GM21447 (cell line): ENCODE measurements around the gene RNF39.

Experiments
- ATAC-seq: cut with Tn5 transposase; IDR thresholded peaks from one replicate; pipeline ENCODE4 v1.9.1; 2021; ENCODE audit not compliant: unreplicated experiment

The RNF39 gene

DNA sequence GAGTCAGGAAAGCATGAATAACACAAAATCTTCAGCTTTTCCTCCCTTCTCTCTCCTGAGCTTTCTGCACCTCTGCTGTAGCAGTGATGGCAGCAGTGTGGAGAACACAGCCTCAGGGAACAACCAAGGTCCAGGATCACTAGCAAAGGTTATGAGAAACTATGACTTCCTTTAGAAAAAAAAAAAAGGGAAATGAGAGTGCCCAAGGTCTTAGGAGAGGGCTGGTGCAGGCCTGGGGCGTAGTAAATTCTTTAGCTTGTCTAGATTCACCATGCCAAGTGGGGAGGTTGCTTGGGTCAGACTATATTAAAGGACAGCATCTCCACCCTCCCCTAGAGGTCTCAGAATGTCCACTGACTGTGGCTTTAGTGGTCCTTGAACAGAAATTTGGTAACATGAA lies 54.9 kb downstream of the RNF39 start:
- no peak for ATAC-seq
